ENCODE results near the gene HSF2.
"Not testable (repeated sequence)": the region's sequence is repeated elsewhere in the genome, so short reads cannot be mapped to it uniquely, and the experiment has no call there.

Gene HSF2

DNA sequence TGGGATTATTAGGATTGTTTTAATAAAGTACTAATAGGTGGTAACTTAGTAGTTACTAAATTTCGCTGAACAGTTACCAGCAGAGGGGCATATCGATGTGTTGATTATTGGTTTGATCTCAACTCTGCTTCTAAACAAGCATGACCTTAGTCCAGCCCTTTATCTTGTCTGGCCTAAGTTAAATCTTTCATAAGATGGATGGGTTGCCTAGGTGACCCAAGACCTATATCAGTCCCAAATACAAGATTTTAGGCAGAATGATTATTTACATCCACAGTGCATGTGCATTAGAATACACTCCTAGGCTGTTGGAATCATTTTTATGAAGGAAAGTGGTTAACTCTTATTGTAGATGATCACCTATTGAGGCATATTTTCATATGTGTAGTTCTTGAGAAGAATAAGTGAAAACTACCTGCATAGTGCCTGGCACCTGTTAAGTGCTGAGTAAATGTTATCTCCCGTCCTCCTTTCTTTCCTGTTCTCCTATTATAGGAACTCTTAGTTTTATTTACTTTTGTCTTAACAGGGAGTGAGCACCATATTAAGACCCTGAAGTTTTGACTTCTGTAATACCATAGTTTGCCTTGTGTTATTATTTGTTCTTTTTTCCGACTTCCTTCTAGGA is 1.1 kb downstream of the HSF2 start:
- no peak for DNase-seq

DNA sequence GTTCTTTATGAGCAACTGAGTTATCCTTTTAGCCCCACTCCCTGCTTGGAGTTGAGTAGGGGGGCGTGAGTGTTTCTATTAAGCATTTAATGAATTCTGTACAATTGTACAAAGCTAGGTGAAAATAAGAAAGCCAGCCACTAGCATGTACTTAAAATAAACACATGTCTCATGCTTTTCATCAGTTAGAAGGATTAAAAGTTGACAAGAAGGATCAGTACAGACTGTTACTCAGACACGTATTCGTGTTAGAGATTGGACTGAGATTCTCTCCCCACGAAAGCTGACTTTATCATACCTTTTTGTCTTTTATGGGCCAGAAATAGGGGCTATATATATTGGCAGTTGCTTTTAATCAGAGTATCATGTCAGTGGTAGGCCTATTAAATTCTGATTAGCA is 1.7 kb downstream of the HSF2 start:
- no peak for DNase-seq

DNA sequence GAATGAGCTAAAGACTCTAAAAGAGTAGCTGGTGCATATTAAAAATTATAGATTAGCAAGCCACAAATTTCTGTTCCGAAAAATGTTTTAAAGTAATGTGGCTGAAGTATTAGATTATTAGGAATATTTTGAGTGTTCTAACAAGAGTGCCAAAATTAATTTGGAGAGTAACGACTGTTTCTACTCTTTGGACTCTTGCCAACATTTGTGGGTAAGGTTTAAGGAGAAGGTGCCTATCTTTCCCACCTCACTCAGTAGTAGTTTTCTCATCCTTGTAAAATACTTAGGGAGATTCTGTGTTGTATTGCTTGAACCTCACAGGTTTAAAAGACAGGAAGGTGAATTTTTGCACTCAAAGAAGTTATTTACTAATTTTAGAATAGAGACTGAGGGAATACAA is 5.0 kb downstream of the HSF2 start:
- no peak for DNase-seq

DNA sequence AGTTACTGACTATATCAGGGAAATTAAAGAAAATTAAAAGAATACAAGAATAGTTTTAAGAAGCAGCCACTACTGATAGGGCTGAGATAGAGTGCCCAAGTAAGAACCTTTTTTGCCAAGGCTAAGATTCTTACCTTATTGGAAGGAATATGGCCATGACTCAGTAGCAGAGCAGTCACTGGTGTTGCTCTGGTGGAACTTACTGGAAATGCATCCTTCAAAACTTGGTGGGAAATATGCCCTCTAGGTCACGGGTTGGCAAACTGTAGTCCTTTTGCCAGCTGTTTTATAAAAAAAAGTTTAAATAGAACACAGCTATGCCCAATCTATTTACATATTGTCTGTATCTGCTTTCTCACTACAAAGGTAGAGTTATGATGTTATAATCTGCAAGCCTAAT is 6.0 kb downstream of the HSF2 start:
- no peak for DNase-seq

- DNase-seq: no peak
Measured at GRCh38 chr6:122406187-122406586, 6.7 kb downstream of the HSF2 start.

GRCh38 chr6:122407712-122408111 is 8.3 kb downstream of the HSF2 start:
- DNase-seq: no peak

DNA sequence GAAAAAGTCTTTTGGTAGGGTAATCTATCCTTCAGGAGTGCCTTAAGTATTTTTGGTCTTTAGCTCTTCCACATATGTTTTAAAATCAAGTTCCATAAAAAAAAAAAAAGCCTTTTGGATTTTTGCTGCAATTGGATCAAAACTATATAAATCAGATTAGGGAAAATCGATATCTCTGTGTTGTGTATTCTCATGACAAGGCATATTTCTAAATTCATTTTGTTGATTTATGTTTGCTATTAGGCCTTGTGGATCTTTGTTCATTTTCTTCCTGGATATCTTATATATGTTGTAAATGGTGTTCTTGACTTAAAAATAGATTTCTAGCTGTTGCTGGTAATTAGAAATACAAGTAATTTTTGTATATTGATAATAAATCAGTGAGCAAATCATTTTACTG is 8.8 kb downstream of the HSF2 start:
- DNase-seq: no peak

- no peak for DNase-seq
Measured at GRCh38 chr6:122408702-122409458, 9.4 kb downstream of the HSF2 start.

- no peak for DNase-seq
Measured at GRCh38 chr6:122412001-122412400, 12.5 kb downstream of the HSF2 start.

DNA sequence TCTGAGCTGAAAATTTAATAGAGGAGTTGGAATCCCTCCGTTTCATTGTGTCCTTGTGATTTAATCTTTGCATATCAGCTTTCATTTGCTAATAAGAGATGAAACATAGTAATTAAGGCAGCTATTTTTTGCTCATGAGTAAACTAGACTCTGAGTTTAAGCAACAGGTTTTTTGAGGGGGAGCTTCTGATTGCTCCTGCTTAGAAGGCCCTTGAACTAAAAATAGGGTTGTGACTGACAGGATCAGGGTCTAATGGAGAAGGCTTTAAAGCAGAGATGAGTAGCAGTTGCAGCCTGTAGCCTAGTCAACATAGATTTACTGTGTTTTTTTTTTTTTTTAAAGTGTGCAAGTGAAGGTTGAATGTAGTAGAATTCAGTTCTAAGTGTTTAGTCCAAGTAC is 17.4 kb downstream of the HSF2 start:
- no peak for DNase-seq

DNA sequence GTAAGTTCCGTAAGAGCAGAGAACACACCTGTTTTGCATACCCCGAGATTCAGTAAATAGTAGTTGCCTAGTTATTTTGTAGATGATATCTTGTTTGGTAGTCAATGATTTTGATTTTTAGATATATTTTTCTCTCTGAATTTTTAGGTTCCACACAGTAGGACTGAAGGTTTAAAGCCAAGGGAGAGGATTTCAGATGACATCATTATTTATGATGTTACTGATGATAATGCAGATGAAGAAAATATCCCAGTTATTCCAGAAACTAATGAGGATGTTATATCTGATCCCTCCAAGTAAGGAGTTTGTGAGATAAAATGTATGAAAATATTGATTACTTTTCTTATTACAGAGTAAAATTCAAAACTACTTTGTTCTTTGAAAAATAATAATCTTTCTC is 22.6 kb downstream of the HSF2 start:
- no peak for DNase-seq

GRCh38 chr6:122422614-122423267 is 23.3 kb downstream of the HSF2 start:
- DNase-seq: no peak

DNA sequence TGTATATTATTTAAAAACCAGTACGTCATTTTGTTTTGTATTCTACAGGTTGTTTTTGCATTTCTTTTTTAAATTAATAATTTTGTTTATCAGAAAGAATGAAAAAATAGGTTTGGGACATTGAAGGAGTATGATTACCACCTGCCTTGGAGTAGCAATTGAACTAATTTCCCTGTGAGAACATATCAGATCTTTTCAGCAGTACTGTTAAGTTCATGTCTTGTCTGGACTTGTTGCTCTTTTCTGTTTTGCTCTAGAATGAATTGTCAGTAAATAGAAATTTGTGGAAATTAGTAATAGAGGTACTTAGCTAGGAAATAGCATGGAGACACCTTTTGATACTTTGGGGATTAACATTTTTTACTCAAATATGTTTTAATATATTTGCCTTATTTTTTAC is 24.3 kb downstream of the HSF2 start:
- DNase-seq: no peak

- DNase-seq: no peak
Measured at GRCh38 chr6:122426597-122426996, 27.1 kb downstream of the HSF2 start.

DNA sequence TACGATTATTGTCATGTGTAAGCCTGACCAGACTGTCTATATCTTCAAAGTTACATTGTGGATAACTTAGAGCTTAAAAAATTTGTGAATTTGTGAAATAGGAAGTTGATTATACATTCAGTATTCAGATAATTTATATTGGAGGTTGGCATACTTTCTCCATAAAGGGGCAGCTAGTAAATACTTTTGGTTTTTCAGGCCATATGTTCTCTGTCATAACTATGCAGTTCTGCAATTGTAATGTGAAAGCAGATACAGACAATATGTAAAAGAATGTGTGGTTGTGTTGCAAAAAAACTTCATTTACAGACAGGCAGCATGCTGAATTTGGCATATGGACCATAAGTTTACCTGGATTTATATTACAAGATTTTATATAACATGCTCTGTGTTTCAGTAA is 29.3 kb downstream of the HSF2 start:
- no peak for DNase-seq

DNA sequence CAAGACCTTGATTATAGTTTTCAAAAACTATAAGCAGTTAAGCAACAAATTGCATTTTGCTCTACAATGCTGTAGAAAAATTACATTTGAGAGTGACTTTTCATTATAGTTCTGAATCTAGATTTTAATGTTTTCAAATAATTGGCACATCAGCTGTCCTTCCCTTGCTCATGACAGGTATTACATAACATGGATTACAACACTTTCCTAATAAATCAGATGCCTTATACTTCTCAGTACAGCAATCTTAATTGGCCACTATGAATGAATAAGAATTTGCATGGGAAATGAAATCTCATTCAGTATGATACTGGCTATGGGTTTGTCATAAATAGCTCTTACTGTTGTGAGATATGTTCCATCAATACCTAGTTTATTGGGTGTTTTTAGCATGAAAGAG is 29.9 kb downstream of the HSF2 start:
- no peak for DNase-seq

DNA sequence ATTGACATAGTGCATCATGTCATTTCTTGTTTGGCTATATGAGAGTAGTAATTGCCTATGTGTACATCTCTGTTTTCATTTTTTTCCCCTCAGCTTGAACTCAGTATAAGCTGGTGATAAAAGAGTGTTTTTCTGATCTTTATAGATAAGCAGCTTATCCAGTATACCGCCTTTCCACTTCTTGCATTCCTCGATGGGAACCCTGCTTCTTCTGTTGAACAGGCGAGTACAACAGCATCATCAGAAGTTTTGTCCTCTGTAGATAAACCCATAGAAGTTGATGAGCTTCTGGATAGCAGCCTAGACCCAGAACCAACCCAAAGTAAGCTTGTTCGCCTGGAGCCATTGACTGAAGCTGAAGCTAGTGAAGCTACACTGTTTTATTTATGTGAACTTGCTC is 32.3 kb downstream of the HSF2 start:
- no peak for DNase-seq

DNA sequence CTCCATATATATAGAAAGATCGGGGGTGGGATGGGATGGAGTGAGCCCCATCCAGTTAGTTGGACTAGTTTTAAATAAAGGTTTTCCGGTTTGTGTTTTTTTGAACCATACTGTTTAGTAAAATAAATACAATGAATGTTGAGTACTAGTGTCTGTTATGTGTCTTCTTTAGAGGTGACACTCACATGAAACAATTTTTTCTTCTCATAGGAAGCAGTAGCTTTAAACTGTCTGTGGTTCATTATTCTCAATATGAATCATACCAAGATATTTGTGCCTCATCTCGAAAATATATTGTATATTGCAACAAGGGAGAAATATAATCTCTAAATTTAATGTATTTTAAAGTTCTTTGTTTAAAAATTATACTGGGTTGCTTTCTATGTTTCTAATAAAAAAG is 33.4 kb downstream of the HSF2 start:
- no peak for DNase-seq

GRCh38 chr6:122438975-122439374 is 39.5 kb downstream of the HSF2 start:
- no peak for DNase-seq

- no peak for DNase-seq
Measured at GRCh38 chr6:122445274-122445673, 45.8 kb downstream of the HSF2 start.

- no peak for DNase-seq
Measured at GRCh38 chr6:122449069-122449468, 49.6 kb downstream of the HSF2 start.

- DNase-seq: no peak
Measured at GRCh38 chr6:122452509-122452908, 53.1 kb downstream of the HSF2 start.

DNA sequence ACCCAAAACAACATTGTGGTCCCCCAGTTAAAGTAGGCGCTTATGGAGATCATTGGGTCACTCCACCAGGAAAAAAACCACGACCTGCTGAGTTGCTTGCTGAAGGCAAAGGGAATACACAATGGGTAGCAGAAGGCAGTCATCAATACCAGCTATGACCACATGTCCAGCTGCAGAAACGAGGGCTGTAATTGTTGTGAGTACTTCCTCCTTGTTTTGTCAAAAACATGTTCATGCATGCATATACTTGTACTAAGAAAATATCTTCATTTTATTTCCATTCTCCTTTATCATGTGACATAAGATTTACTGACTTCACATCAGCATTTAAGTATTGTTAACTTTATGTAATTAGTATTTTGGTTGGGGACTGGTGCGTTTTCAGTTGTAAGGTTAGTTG is 55.2 kb downstream of the HSF2 start:
- no peak for DNase-seq

GRCh38 chr6:122455116-122455515 is 55.7 kb downstream of the HSF2 start:
- DNase-seq: not testable (repeated sequence)
